Cardiac septum (tissue), 1 donor: ENCODE measurements around the gene BCL10. TPM values are rescaled to one million over a fixed set of nuclear protein-coding genes. Genes with fewer than 3 reads are reported as not detected.
"Not testable (repeated sequence)": the region's sequence is repeated elsewhere in the genome, so short reads cannot be mapped to it uniquely, and the experiment has no call there.

Experiments
- DNase-seq: peaks from one replicate; pipeline ENCODE4 v3.0.0-alpha.2; 2020; ENCODE audit warnings: low spot score
- intact Hi-C: fragments of 100-400 bp; cut with DNase I; formaldehyde crosslinking; loops from one replicate; pipeline ENCODE4 v1.14.0; 2022
- total RNA-seq: library from RNA; stranded (reverse); fragmentation: NEBNext Ultra II Directional; extraction: Animal tissue kit (Norgen Biotek cat#: 25700); gene quantifications from one replicate; pipeline ENCODE4 v1.2.1, GENCODE V29; 2021
- donor health status: DM: no; HTN: no; CAD: no.

The BCL10 gene
- total RNA-seq, 1 donor from 2014 or later, result 8.7 TPM

GRCh38 chr1:85275701-85276214, 674 bp downstream of the BCL10 start:
- intact Hi-C loops, result loop anchor here (2.0 kb wide), 1 partner anchor 17 kb away; the partner anchor contains the start of gene C1orf52

GRCh38 chr1:85274969-85275453, 1.4 kb downstream of the BCL10 start:
- intact Hi-C loops, result no loop called here
- DNase-seq, result no peak

More at GRCh38 chr1:85275701-85276214, 674 bp downstream of the BCL10 start:
- DNase-seq, result no peak

GRCh38 chr1:85273397-85273796, 3.0 kb downstream of the BCL10 start:
- intact Hi-C loops, result no loop called here
- DNase-seq, result no peak

GRCh38 chr1:85268801-85269585, 7.4 kb downstream of the BCL10 start:
- no peak for DNase-seq
- intact Hi-C loops, result no loop called here

- intact Hi-C loops, result no loop called here
- no peak for DNase-seq
Measured at GRCh38 chr1:85267313-85267712, 9.1 kb downstream of the BCL10 start.

- DNase-seq, result no peak
- intact Hi-C loops, result no loop called here
Measured at GRCh38 chr1:85264150-85264549, 12.3 kb downstream of the BCL10 start.

- DNase-seq, result no peak
- intact Hi-C loops, result no loop called here
Measured at GRCh38 chr1:85262985-85263384, 13.4 kb downstream of the BCL10 start.

GRCh38 chr1:85259912-85260274, 16.5 kb downstream of the BCL10 start:
- intact Hi-C loops, result loop anchor here (2.0 to 5.0 kb wide), 3 partner anchors 17 to 315 kb away; partner anchors contain the start of gene BCL10
- no peak for DNase-seq

GRCh38 chr1:85259118-85259911, 17.1 kb downstream of the BCL10 start, which contains the start of gene C1orf52:
C1orf52 (minus strand) TSS chr1:85259662; CDS start chr1:85259633, 29 bp downstream.
- intact Hi-C loops, result loop anchor here (2.0 to 5.0 kb wide), 3 partner anchors 17 to 315 kb away; partner anchors contain the start of gene BCL10
- DNase-seq, result peak; percentile 97

GRCh38 chr1:85258536-85259117, 17.8 kb downstream of the BCL10 start:
- intact Hi-C loops, result loop anchor here (2.0 to 5.0 kb wide), 3 partner anchors 18 to 314 kb away; partner anchors contain the start of gene BCL10

GRCh38 chr1:85249042-85249441, 27.4 kb downstream of the BCL10 start:
- DNase-seq, intact Hi-C loops: not testable (repeated sequence)

More at GRCh38 chr1:85258536-85259117, 17.8 kb downstream of the BCL10 start:
- no peak for DNase-seq

GRCh38 chr1:85245891-85246290, 30.5 kb downstream of the BCL10 start:
- intact Hi-C loops, result no loop called here
- no peak for DNase-seq

GRCh38 chr1:85245456-85245855, 31.0 kb downstream of the BCL10 start:
- intact Hi-C loops, result no loop called here
- no peak for DNase-seq

GRCh38 chr1:85244271-85245061, 32.0 kb downstream of the BCL10 start:
- intact Hi-C loops, result no loop called here
- no peak for DNase-seq

GRCh38 chr1:85243372-85243771, 33.1 kb downstream of the BCL10 start:
- intact Hi-C loops, result no loop called here
- DNase-seq, result no peak

GRCh38 chr1:85240643-85241042, 35.8 kb downstream of the BCL10 start:
- intact Hi-C loops, result no loop called here
- no peak for DNase-seq

- DNase-seq, result no peak
- intact Hi-C loops, result no loop called here
Measured at GRCh38 chr1:85240174-85240601, 36.2 kb downstream of the BCL10 start.

- intact Hi-C loops, result loop anchor here (5.0 kb wide), 1 partner anchor 130 kb away; no protein-coding TSS in a partner anchor
- no peak for DNase-seq
Measured at GRCh38 chr1:85237613-85238012, 38.8 kb downstream of the BCL10 start.
